GM12878 (cell line): ENCODE measurements around the gene KHDRBS1. TPM values are rescaled to one million over a fixed set of nuclear protein-coding genes. Genes with fewer than 3 reads are reported as not detected.

Experiments used
- BCLAF1 ChIP-seq: fragments of 450-650 bp; IDR thresholded peaks from 2 replicates; pipeline ENCODE4 v1.6.1; 2017; ENCODE audit warnings: antibody characterized with exemption, mild to moderate bottlenecking, moderate library complexity
- CUX1 ChIP-seq: IDR thresholded peaks from 2 replicates; pipeline ENCODE4 v1.6.1; 2012; ENCODE audit warnings: improper control_type of control experiment, low read depth, low read length; ENCODE audit not compliant: insufficient replicate concordance
- ETV6 ChIP-seq, 2 experiments: fragments of 450-650 bp in 1 of 2; IDR thresholded peaks in 1 of 2; conservative IDR thresholded peaks in 1 of 2; 2 replicates each; pipeline ENCODE4 v1.6.1; 2014; ENCODE audit warnings: antibody characterized with exemption in 1 of 2, borderline replicate concordance in 1 of 2, low read depth in 1 of 2, mild to moderate bottlenecking in 1 of 2, moderate library complexity in 1 of 2
- IKZF1 ChIP-seq: fragments of 450-650 bp; conservative IDR thresholded peaks from 2 replicates; pipeline ENCODE4 v1.6.1; 2017; ENCODE audit warnings: antibody characterized with exemption, mild to moderate bottlenecking
- KLF5 ChIP-seq: fragments of 450-650 bp; IDR thresholded peaks from 2 replicates; pipeline ENCODE4 v1.6.1; 2014; ENCODE audit warnings: mild to moderate bottlenecking; ENCODE audit not compliant: partially characterized antibody
- LARP7 ChIP-seq: fragments of 450-650 bp; IDR thresholded peaks from 2 replicates; pipeline ENCODE4 v1.6.1; 2017; ENCODE audit warnings: mild to moderate bottlenecking
- SIN3A ChIP-seq: IDR thresholded peaks from 2 replicates; pipeline ENCODE4 v1.6.1; 2012; ENCODE audit warnings: low read depth, low read length, improper control_type of control experiment
- STAT3 ChIP-seq: IDR thresholded peaks from 2 replicates; pipeline ENCODE4 v1.6.1; 2011; ENCODE audit warnings: low read depth, low read length, improper control_type of control experiment
- USF2 ChIP-seq: IDR thresholded peaks from 2 replicates; pipeline ENCODE4 v1.6.1; 2011; ENCODE audit warnings: low read depth, low read length, improper control_type of control experiment, borderline replicate concordance
- ZNF207 ChIP-seq: fragments of 450-650 bp; IDR thresholded peaks from 2 replicates; pipeline ENCODE4 v1.6.1; 2014; ENCODE audit warnings: antibody characterized with exemption, mild to moderate bottlenecking, borderline replicate concordance
- polyA plus RNA-seq, 11 experiments: library from polyadenylated mRNA; depleted of rRNA in 4 of 11; unstranded in 6 of 11; stranded (reverse) in 5 of 11; fragments of >200 nt; fragmentation: Nextera tagmentation in 4 of 11; fragmentation: Illumina TruSeq in 1 of 11; extraction: Ambion mirVana in 4 of 11; extraction: Trizol in 1 of 11; gene quantifications; 1 replicate in 1 of 11; 2 replicates in 10 of 11; pipeline versions ENCODE4 v1.2.1 to v1.2.3, GENCODE V29; 2011 to 2016; ENCODE audit warnings: inconsistent platforms in 2 of 11, missing spikeins in 2 of 11, low read depth in 1 of 11
- total RNA-seq, 4 experiments: library from RNA; depleted of rRNA in 3 of 4; stranded (reverse); fragments of >200 nt in 3 of 4; fragmentation: Illumina TruSeq in 1 of 4; extraction: Trizol in 1 of 4; gene quantifications; 2 replicates each; pipeline versions ENCODE4 v1.2.1 to v1.2.3, GENCODE V29; 2013 to 2021

Gene KHDRBS1
- total and polyA plus RNA-seq, 10 of the 15 experiments (the other 5 are each of a cell fraction or from before 2014, with no cell fraction given): 42.5 to 204 (median 96.0) TPM

GRCh38 chr1:31981972-31982371, 31.7 kb upstream of the KHDRBS1 start (continued):
- no peak for TF ChIP-seq CUX1
- peak; percentile 10; the same call in 1 of the 2 replicates for TF ChIP-seq IKZF1
- no peak for TF ChIP-seq BCLAF1
- TF ChIP-seq ZNF207: no peak
- TF ChIP-seq USF2: no peak
- TF ChIP-seq STAT3: no peak
- peak in 1 of 2 experiments; percentile 72; a peak in 2 of 4 replicates for TF ChIP-seq ETV6 (conservative IDR thresholded peaks at IDR 0.05 in 1 of 2, IDR thresholded peaks at IDR 0.05 in 1 of 2; ENCODE audit: borderline replicate concordance in 1 of 2, low read depth in 1 of 2)
- no peak for TF ChIP-seq KLF5
- TF ChIP-seq LARP7: no peak
- TF ChIP-seq SIN3A: no peak
